PFSK-1 (cell line): ENCODE results near the gene NDUFA5.

Experiments
- POLR2AphosphoS5 ChIP-seq: IDR thresholded peaks from 2 replicates; pipeline ENCODE4 v1.6.1; 2012; ENCODE audit warnings: low read depth, mild to moderate bottlenecking, control low read depth, low read length, moderate library complexity
- TF ChIP-seq, protein P1 (sequence below), 2 experiments: IDR thresholded peaks; 2 replicates each; pipeline versions ENCODE4 v1.6.1 to v1.8.0; 2011 to 2012; ENCODE audit warnings: low read depth in 2 of 2, low read length in 2 of 2, control low read depth in 1 of 2, inconsistent platforms in 1 of 2, mild to moderate bottlenecking in 1 of 2, moderate library complexity in 1 of 2; ENCODE audit not compliant: insufficient read depth in 1 of 2

DNA sequence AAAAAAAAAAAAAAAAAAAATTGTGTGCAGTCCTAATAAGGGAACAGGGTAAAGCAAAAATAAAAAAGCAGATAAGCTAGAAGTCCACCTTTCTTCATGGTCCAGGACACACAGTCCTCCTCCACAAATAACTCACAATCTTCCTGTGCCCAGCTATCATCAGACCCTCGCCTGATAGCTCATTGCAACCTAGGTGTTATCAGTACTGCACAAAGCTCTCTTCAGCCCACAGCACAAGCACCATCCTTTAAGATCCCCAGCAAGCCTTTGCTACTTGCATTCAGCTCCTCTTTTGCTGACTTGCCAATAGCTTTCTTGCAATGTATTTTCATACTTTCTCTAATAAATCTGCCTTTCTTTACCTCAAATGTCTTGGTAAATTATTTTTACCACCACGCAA is 5.0 kb downstream of the NDUFA5 start:
- TF ChIP-seq POLR2AphosphoS5 = no peak
- TF ChIP-seq, protein P1, sequence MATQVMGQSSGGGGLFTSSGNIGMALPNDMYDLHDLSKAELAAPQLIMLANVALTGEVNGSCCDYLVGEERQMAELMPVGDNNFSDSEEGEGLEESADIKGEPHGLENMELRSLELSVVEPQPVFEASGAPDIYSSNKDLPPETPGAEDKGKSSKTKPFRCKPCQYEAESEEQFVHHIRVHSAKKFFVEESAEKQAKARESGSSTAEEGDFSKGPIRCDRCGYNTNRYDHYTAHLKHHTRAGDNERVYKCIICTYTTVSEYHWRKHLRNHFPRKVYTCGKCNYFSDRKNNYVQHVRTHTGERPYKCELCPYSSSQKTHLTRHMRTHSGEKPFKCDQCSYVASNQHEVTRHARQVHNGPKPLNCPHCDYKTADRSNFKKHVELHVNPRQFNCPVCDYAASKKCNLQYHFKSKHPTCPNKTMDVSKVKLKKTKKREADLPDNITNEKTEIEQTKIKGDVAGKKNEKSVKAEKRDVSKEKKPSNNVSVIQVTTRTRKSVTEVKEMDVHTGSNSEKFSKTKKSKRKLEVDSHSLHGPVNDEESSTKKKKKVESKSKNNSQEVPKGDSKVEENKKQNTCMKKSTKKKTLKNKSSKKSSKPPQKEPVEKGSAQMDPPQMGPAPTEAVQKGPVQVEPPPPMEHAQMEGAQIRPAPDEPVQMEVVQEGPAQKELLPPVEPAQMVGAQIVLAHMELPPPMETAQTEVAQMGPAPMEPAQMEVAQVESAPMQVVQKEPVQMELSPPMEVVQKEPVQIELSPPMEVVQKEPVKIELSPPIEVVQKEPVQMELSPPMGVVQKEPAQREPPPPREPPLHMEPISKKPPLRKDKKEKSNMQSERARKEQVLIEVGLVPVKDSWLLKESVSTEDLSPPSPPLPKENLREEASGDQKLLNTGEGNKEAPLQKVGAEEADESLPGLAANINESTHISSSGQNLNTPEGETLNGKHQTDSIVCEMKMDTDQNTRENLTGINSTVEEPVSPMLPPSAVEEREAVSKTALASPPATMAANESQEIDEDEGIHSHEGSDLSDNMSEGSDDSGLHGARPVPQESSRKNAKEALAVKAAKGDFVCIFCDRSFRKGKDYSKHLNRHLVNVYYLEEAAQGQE (IDR thresholded peaks at IDR 0.05; ENCODE audit: insufficient read depth in 1 of 2, low read depth in 2 of 2, low read length in 2 of 2) = no peak
